Thyroid gland (tissue), 4 donors: ENCODE data around the gene FBXO31.

Experiments used
- CTCF ChIP-seq, 6 experiments: fragments of 200-600 bp in 3 of 6; fragments of 450-650 bp in 3 of 6; sonication (generic) in 3 of 6; IDR thresholded peaks; one replicate each; pipeline ENCODE4 v1.5.1; 2016 to 2019; ENCODE audit warnings: antibody characterized with exemption in 6 of 6, mild to moderate bottlenecking in 2 of 6, inconsistent platforms in 1 of 6, moderate library complexity in 1 of 6
- POLR2A ChIP-seq, 2 donors: fragments of 450-650 bp; IDR thresholded peaks; one replicate each; pipeline ENCODE4 v1.6.1; 2017; ENCODE audit warnings: antibody characterized with exemption in 2 of 2, mild to moderate bottlenecking in 2 of 2, moderate library complexity in 1 of 2

GRCh38 chr16:87371261-87371866, 12.2 kb downstream of the FBXO31 start:
- no peak for TF ChIP-seq CTCF (IDR thresholded peaks at IDR 0.05)
- no peak for TF ChIP-seq POLR2A (IDR thresholded peaks at IDR 0.05)
